Measurements from ENCODE around the gene KRT78. TPM values are rescaled to one million over a fixed set of nuclear protein-coding genes. Genes with fewer than 3 reads are reported as not detected.

The KRT78 gene, protein sequence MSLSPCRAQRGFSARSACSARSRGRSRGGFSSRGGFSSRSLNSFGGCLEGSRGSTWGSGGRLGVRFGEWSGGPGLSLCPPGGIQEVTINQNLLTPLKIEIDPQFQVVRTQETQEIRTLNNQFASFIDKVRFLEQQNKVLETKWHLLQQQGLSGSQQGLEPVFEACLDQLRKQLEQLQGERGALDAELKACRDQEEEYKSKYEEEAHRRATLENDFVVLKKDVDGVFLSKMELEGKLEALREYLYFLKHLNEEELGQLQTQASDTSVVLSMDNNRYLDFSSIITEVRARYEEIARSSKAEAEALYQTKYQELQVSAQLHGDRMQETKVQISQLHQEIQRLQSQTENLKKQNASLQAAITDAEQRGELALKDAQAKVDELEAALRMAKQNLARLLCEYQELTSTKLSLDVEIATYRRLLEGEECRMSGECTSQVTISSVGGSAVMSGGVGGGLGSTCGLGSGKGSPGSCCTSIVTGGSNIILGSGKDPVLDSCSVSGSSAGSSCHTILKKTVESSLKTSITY
- total RNA-seq, result 89.1 TPM

DNA sequence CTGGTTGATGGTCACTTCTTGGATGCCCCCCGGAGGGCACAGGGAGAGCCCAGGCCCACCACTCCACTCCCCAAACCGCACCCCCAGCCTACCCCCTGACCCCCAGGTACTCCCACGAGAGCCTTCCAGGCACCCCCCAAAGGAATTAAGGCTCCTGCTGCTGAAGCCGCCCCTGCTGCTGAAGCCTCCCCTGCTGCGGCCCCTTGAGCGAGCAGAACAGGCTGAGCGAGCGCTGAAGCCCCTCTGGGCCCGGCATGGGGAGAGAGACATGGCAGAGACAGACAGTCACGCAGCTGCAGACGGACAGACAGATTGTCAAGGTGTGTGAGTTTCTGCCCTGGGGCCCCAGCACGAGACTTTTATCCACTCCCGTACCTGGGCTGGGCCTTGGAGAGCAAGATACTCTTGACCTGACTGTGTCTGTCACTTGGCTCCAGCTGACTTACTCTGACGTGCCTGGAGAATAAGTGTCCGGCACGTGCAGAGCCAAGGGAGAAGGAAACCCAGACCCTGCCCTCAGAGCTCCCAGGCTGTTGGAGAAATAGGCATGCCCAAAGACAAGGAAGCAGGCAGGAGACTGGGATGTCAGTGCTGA, at the start of gene KRT78:
TSS of gene KRT78 (minus strand) at position 334 of the 595 bp plus-strand sequence. CDS start at position 270, 64 bp downstream.
- no peak for DNase-seq (ENCODE audit: extremely low spot score in 2 of 2)

DNA sequence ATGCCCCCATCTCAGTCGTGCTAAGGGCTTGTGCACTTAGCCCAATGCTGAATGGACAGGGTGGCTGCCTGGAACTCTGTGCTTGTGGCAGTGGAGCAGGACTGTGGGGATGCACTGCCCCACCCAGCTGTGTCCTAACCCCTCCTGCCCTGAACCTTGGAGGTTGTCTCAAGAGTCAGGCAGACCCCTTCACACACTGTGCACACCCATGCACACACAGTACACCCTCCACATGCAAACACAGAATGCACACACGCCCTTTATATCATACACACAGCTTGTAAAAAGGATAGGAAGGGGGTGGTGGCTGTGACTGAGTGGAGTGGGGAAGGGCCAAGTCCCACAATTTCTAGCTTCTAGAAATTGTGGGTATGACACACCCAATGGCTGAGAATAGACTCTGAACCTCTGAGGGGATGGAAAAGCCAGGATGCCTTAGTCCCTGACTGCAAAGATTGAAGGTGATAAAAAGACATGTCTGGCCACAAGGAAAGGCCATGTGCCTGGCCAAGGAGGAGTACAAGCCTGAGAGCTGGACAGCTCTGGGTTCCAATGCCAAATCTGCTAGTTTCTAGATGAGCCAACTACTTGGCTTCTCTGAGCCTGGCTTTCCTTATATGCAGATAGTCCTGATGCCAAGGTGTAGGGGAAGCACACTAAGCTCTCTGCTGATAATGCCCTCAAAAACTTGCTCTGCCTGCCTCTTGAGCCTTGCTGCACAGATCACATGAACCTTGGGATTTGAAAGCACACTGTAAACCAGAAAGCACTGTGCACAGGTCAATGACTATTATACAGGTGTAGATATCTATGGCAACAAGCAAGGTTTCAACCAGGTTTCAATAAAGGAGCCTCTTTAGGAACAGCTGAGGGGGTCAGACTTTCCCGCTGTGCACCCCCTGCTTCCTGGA, 47.7 kb upstream of the KRT78 start:
- Histone ChIP-seq H3K27me3 (no peaks in the 10 kb centered on the region), H3K4me3 (no peak overlapping the region), H3K36me3 (no peaks in the 10 kb centered on the region), H3K27ac (no peak overlapping the region), H3K9me3 (no peaks in the 10 kb centered on the region), H3K4me1 (no peaks in the 10 kb centered on the region)
- no peak for DNase-seq (ENCODE audit: extremely low spot score in 2 of 2)
- TF ChIP-seq POLR2A (IDR thresholded peaks at IDR 0.05) (no peak), POLR2AphosphoS5 (IDR thresholded peaks at IDR 0.05; ENCODE audit: insufficient read depth in 1 of 2, low read depth in 1 of 2) (no peak)
- TF ChIP-seq, protein P1, sequence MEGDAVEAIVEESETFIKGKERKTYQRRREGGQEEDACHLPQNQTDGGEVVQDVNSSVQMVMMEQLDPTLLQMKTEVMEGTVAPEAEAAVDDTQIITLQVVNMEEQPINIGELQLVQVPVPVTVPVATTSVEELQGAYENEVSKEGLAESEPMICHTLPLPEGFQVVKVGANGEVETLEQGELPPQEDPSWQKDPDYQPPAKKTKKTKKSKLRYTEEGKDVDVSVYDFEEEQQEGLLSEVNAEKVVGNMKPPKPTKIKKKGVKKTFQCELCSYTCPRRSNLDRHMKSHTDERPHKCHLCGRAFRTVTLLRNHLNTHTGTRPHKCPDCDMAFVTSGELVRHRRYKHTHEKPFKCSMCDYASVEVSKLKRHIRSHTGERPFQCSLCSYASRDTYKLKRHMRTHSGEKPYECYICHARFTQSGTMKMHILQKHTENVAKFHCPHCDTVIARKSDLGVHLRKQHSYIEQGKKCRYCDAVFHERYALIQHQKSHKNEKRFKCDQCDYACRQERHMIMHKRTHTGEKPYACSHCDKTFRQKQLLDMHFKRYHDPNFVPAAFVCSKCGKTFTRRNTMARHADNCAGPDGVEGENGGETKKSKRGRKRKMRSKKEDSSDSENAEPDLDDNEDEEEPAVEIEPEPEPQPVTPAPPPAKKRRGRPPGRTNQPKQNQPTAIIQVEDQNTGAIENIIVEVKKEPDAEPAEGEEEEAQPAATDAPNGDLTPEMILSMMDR (IDR thresholded peaks at IDR 0.05), result no peak
- intact Hi-C loops (cut with DNase I), result no loop called here

More for the DNA sequence above, at the start of gene KRT78:
- Histone ChIP-seq H3K4me1 (no peaks in the 10 kb centered on the region), H3K27ac (peak within 1 kb of the TSS; percentile 10), H3K4me3 (peak within 1 kb of the TSS in 1 of 2 donors; percentile 3), H3K36me3 (no peaks in the 10 kb centered on the region), H3K9me3 (no peaks in the 10 kb centered on the region), H3K27me3 (no peaks in the 10 kb centered on the region)
- no peak for TF ChIP-seq POLR2A (IDR thresholded peaks at IDR 0.05)
- no peak for TF ChIP-seq POLR2AphosphoS5 (IDR thresholded peaks at IDR 0.05; ENCODE audit: insufficient read depth in 1 of 2, low read depth in 1 of 2)
- TF ChIP-seq, protein P1 (IDR thresholded peaks at IDR 0.05), result no peak
- intact Hi-C loops (cut with DNase I), result no loop called here

DNA sequence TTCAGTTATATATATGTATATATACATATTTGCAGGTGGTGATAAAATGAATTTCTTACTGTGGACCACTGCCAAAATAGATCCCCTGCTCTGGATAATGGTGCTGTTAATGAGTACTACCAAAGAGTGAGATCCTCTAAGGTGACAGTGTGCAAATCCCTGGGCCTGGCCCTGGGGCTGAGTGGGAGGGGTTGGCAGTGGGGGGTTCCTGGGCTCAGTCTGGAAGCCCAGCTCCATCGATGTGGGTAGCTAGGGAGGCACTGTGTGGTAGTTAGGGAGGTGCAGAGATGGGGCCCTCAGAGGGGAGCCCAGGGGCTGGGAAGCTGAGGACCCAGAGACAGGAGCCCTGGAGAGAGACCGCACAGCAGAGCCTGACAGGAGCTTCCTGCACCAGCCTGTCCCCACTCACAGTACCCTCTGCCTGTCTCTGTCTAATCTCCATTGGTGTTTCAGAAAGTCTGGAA, 47.0 kb upstream of the KRT78 start:
- no peak for DNase-seq (ENCODE audit: extremely low spot score in 2 of 2)
- intact Hi-C loops (cut with DNase I), result no loop called here
- no peak overlapping the region for H3K27ac ChIP-seq

DNA sequence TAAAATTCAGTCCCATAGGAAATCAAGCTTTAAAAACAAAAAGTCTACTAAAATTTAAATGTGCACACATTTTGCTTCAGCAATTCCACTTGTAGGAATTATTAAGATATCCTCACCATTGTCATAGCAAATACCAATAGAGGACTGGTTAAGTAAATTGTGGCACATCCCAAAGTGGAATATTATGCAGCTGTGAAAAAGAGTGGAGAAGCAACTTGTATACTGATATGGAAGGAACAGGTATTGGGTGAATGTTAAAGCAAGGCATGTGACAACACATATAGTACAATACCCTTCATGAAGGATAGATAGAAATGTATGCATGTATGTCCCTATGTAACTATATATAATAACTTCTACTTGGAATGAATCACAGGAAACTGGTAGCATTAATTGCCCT, 44.2 kb upstream of the KRT78 start:
- intact Hi-C loops (cut with DNase I), result no loop called here
- H3K4me3 ChIP-seq, result no peak overlapping the region
- no peaks in the 10 kb centered on the region for H3K4me1 ChIP-seq
- TF ChIP-seq, protein P1 (IDR thresholded peaks at IDR 0.05), result no peak
- TF ChIP-seq POLR2A (IDR thresholded peaks at IDR 0.05) (no peak), POLR2AphosphoS5 (IDR thresholded peaks at IDR 0.05; ENCODE audit: insufficient read depth in 1 of 2, low read depth in 1 of 2) (no peak)
- H3K27ac ChIP-seq, result no peak overlapping the region
- no peaks in the 10 kb centered on the region for H3K27me3 ChIP-seq
- no peaks in the 10 kb centered on the region for H3K9me3 ChIP-seq
- DNase-seq (ENCODE audit: extremely low spot score in 2 of 2), result no peak
- H3K36me3 ChIP-seq, result no peaks in the 10 kb centered on the region

More for the DNA sequence above, 47.0 kb upstream of the KRT78 start:
- Histone ChIP-seq H3K36me3 (no peaks in the 10 kb centered on the region), H3K9me3 (no peaks in the 10 kb centered on the region), H3K27me3 (no peaks in the 10 kb centered on the region), H3K4me3 (no peak overlapping the region), H3K4me1 (no peaks in the 10 kb centered on the region)
- no peak for TF ChIP-seq POLR2AphosphoS5 (IDR thresholded peaks at IDR 0.05; ENCODE audit: insufficient read depth in 1 of 2, low read depth in 1 of 2)
- TF ChIP-seq, protein P1 (IDR thresholded peaks at IDR 0.05), result no peak
- no peak for TF ChIP-seq POLR2A (IDR thresholded peaks at IDR 0.05)

Measured in vagina (tissue), 2 donors.